KOPT-K1 (cell line): ENCODE measurements around the gene APLF.
"Not testable (repeated sequence)": the region's sequence is repeated elsewhere in the genome, so short reads cannot be mapped to it uniquely, and the experiment has no call there.

ENCODE experiments used
- H3K27ac ChIP-seq: fragments of 200-600 bp; sonication (generic); 2 replicates; pipeline ENCODE4 v1.5.1; 2016; ENCODE audit warnings: antibody characterized with exemption, mild to moderate bottlenecking, low read depth, low read length; ENCODE audit not compliant: poor library complexity, severe bottlenecking
- H3K36me3 ChIP-seq: fragments of 200-600 bp; sonication (generic); 2 replicates; pipeline ENCODE4 v1.5.1; 2017; ENCODE audit warnings: antibody characterized with exemption, mild to moderate bottlenecking, low read length, moderate library complexity; ENCODE audit not compliant: insufficient read depth
- H3K9me3 ChIP-seq: fragments of 200-600 bp; sonication (generic); 2 replicates; pipeline ENCODE4 v1.5.1; 2017; ENCODE audit warnings: antibody characterized with exemption, low read length, mild to moderate bottlenecking; ENCODE audit not compliant: insufficient read depth, poor library complexity, severe bottlenecking

Gene APLF

GRCh38 chr2:68591225-68591624 is 123.8 kb downstream of the APLF start:
- Histone ChIP-seq H3K9me3 (no peaks in the 10 kb centered on the region), H3K27ac (no peak overlapping the region), H3K36me3 (no peaks in the 10 kb centered on the region)

- Histone ChIP-seq H3K36me3 (no peaks in the 10 kb centered on the region), H3K27ac (no peak overlapping the region), H3K9me3 (no peaks in the 10 kb centered on the region)
Observed at GRCh38 chr2:68594041-68594440, 126.7 kb downstream of the APLF start.

- Histone ChIP-seq H3K36me3 (no peaks in the 10 kb centered on the region), H3K9me3 (no peaks in the 10 kb centered on the region), H3K27ac (peak overlapping the region; percentile 32)
Observed at GRCh38 chr2:68594674-68595492, 127.5 kb downstream of the APLF start.

- not testable (repeated sequence) for H3K9me3 ChIP-seq, H3K27ac ChIP-seq, H3K36me3 ChIP-seq
Observed at GRCh38 chr2:68595493-68595785, 128.1 kb downstream of the APLF start.

- not testable (repeated sequence) for H3K27ac ChIP-seq, H3K9me3 ChIP-seq, H3K36me3 ChIP-seq
Observed at GRCh38 chr2:68600495-68600894, 133.1 kb downstream of the APLF start.

GRCh38 chr2:68603059-68603458 is 135.7 kb downstream of the APLF start:
- peaks cover 10% of the 10 kb centered on the region for H3K9me3 ChIP-seq
- no peaks in the 10 kb centered on the region for H3K36me3 ChIP-seq
- H3K27ac ChIP-seq, result no peak overlapping the region

- H3K36me3 ChIP-seq, result no peaks in the 10 kb centered on the region
- H3K9me3 ChIP-seq, result peaks cover 10% of the 10 kb centered on the region
Observed at GRCh38 chr2:68604077-68604476, 136.7 kb downstream of the APLF start.

GRCh38 chr2:68605939-68606338 is 138.6 kb downstream of the APLF start:
- Histone ChIP-seq H3K9me3 (peaks cover 21% of the 10 kb centered on the region), H3K27ac (no peak overlapping the region), H3K36me3 (no peaks in the 10 kb centered on the region)

More at GRCh38 chr2:68604077-68604476, 136.7 kb downstream of the APLF start:
- H3K27ac ChIP-seq, result no peak overlapping the region

- Histone ChIP-seq H3K9me3 (peaks cover 21% of the 10 kb centered on the region), H3K36me3 (no peaks in the 10 kb centered on the region)
Observed at GRCh38 chr2:68606759-68607158, 139.4 kb downstream of the APLF start.

GRCh38 chr2:68607837-68608236 is 140.5 kb downstream of the APLF start:
- H3K9me3 ChIP-seq, result peaks cover 16% of the 10 kb centered on the region
- H3K27ac ChIP-seq, result no peak overlapping the region
- H3K36me3 ChIP-seq, result no peaks in the 10 kb centered on the region

More at GRCh38 chr2:68606759-68607158, 139.4 kb downstream of the APLF start:
- no peak overlapping the region for H3K27ac ChIP-seq

GRCh38 chr2:68612765-68613519 is 145.6 kb downstream of the APLF start:
- Histone ChIP-seq H3K9me3 (peaks cover 11% of the 10 kb centered on the region), H3K27ac (no peak overlapping the region), H3K36me3 (no peaks in the 10 kb centered on the region)

GRCh38 chr2:68620772-68621171 is 153.4 kb downstream of the APLF start:
- Histone ChIP-seq H3K9me3 (no peaks in the 10 kb centered on the region), H3K36me3 (no peaks in the 10 kb centered on the region), H3K27ac (no peak overlapping the region)

GRCh38 chr2:68623820-68624219 is 156.4 kb downstream of the APLF start:
- Histone ChIP-seq H3K36me3 (no peaks in the 10 kb centered on the region), H3K9me3 (no peaks in the 10 kb centered on the region), H3K27ac (no peak overlapping the region)

- Histone ChIP-seq H3K36me3 (no peaks in the 10 kb centered on the region), H3K27ac (no peak overlapping the region), H3K9me3 (no peaks in the 10 kb centered on the region)
Observed at GRCh38 chr2:68627615-68628014, 160.2 kb downstream of the APLF start.
